H9 (cell line): ENCODE results near the gene ODF4. TPM values are rescaled to one million over a fixed set of nuclear protein-coding genes. Genes with fewer than 3 reads are reported as not detected.

Experiments
- DNase-seq: peaks from one replicate; pipeline ENCODE4 v3.0.0-alpha.2; 2017
- H2AFZ ChIP-seq: one replicate; pipeline ENCODE4 v1.6.1; 2013; ENCODE audit warnings: mild to moderate bottlenecking, low read length, control low read depth, moderate library complexity
- H2AK5ac ChIP-seq: 2 replicates; pipeline ENCODE4 v1.6.1; 2013; ENCODE audit warnings: low read length, control low read depth, mixed read lengths; ENCODE audit not compliant: insufficient read length
- H2BK120ac ChIP-seq: one replicate; pipeline ENCODE4 v1.6.1; 2013; ENCODE audit warnings: low read depth, mild to moderate bottlenecking, low read length, control low read depth, inconsistent platforms; ENCODE audit not compliant: poor library complexity, severe bottlenecking
- H2BK12ac ChIP-seq: 2 replicates; pipeline ENCODE4 v1.6.1; 2013; ENCODE audit warnings: low read length, control low read depth, mixed read lengths, low read depth; ENCODE audit not compliant: insufficient read length
- H2BK15ac ChIP-seq: 2 replicates; pipeline ENCODE4 v1.6.1; 2013; ENCODE audit warnings: low read depth, low read length, control low read depth
- H2BK20ac ChIP-seq: one replicate; pipeline ENCODE4 v1.6.1; 2013; ENCODE audit warnings: low read depth, mild to moderate bottlenecking, low read length, control low read depth, inconsistent platforms; ENCODE audit not compliant: poor library complexity, severe bottlenecking
- H2BK5ac ChIP-seq: 2 replicates; pipeline ENCODE4 v1.6.1; 2013; ENCODE audit warnings: low read length, control low read depth, mixed read lengths; ENCODE audit not compliant: insufficient read length
- H3K14ac ChIP-seq: 2 replicates; pipeline ENCODE4 v1.6.1; 2013; ENCODE audit warnings: low read length, control low read depth; ENCODE audit not compliant: insufficient read depth
- H3K18ac ChIP-seq: 2 replicates; pipeline ENCODE4 v1.6.1; 2013; ENCODE audit warnings: low read depth, mild to moderate bottlenecking, mixed read lengths, low read length, control low read depth; ENCODE audit not compliant: insufficient read length
- H3K23ac ChIP-seq: 2 replicates; pipeline ENCODE4 v1.6.1; 2013; ENCODE audit warnings: low read length, control low read depth, mixed read lengths, low read depth; ENCODE audit not compliant: insufficient read length
- H3K23me2 ChIP-seq: 2 replicates; pipeline ENCODE4 v1.6.1; 2013; ENCODE audit warnings: low read depth, mild to moderate bottlenecking, mixed read lengths, low read length, control low read depth; ENCODE audit not compliant: insufficient read length, poor library complexity, severe bottlenecking
- H3K27ac ChIP-seq: 2 replicates; pipeline ENCODE4 v1.5.1; 2013; ENCODE audit warnings: low read length, control low read depth, mixed read lengths, low read depth; ENCODE audit not compliant: insufficient read length
- H3K27me3 ChIP-seq: 2 replicates; pipeline ENCODE4 v1.6.1; 2013; ENCODE audit warnings: low read length, control low read depth, inconsistent platforms; ENCODE audit not compliant: insufficient read depth
- H3K4ac ChIP-seq: 2 replicates; pipeline ENCODE4 v1.6.1; 2013; ENCODE audit warnings: low read depth, mild to moderate bottlenecking, control low read depth, inconsistent platforms, low read length, moderate library complexity
- H3K4me1 ChIP-seq: 2 replicates; pipeline ENCODE4 v1.6.1; 2013; ENCODE audit warnings: low read length, control low read depth, inconsistent platforms; ENCODE audit not compliant: insufficient read depth
- H3K4me2 ChIP-seq: 2 replicates; pipeline ENCODE4 v1.6.1; 2013; ENCODE audit warnings: low read length, control low read depth, mixed read lengths; ENCODE audit not compliant: insufficient read length, insufficient read depth
- H3K56ac ChIP-seq: 2 replicates; pipeline ENCODE4 v1.6.1; 2013; ENCODE audit warnings: low read depth, mild to moderate bottlenecking, mixed read lengths, low read length, control low read depth; ENCODE audit not compliant: insufficient read length
- H3K79me1 ChIP-seq: 2 replicates; pipeline ENCODE4 v1.6.1; 2013; ENCODE audit warnings: low read depth, mild to moderate bottlenecking, moderate library complexity, low read length, control low read depth, inconsistent platforms; ENCODE audit not compliant: insufficient read depth, poor library complexity, severe bottlenecking
- H3K79me2 ChIP-seq: 2 replicates; pipeline ENCODE4 v1.6.1; 2013; ENCODE audit warnings: low read length, control low read depth, inconsistent platforms; ENCODE audit not compliant: insufficient read depth
- H3K9ac ChIP-seq: 2 replicates; pipeline ENCODE4 v1.6.1; 2013; ENCODE audit warnings: low read length, control low read depth, mixed read lengths; ENCODE audit not compliant: insufficient read length; ENCODE audit errors: extremely low read depth
- H3K9me3 ChIP-seq: one replicate; pipeline ENCODE4 v1.6.1; 2013; ENCODE audit warnings: low read depth, low read length, inconsistent platforms; ENCODE audit not compliant: control insufficient read depth
- H3T11ph ChIP-seq: one replicate; pipeline ENCODE4 v1.6.1; 2013; ENCODE audit warnings: mild to moderate bottlenecking, low read length, control low read depth, inconsistent platforms
- H4K20me1 ChIP-seq: one replicate; pipeline ENCODE4 v1.6.1; 2013; ENCODE audit not compliant: control insufficient read depth, insufficient read length, insufficient read depth
- H4K5ac ChIP-seq: 2 replicates; pipeline ENCODE4 v1.6.1; 2013; ENCODE audit warnings: low read depth, mild to moderate bottlenecking, mixed read lengths, low read length, control low read depth; ENCODE audit not compliant: insufficient read length
- H4K8ac ChIP-seq: replicated peaks from 2 replicates; pipeline ENCODE4 v1.6.1; 2013; ENCODE audit warnings: low read length, control low read depth, mixed read lengths, low read depth; ENCODE audit not compliant: insufficient read length
- H4K91ac ChIP-seq: 2 replicates; pipeline ENCODE4 v1.6.1; 2013; ENCODE audit warnings: low read depth, mild to moderate bottlenecking, moderate library complexity, mixed read lengths, low read length, control low read depth; ENCODE audit not compliant: insufficient read length
- H3K27ac Mint-ChIP-seq, 3 experiments: 2 replicates in 2 of 3; 3 replicates in 1 of 3; pipeline ENCODE4 v1.8.0; 2020 to 2021; ENCODE audit warnings: mixed read lengths in 3 of 3, mild to moderate bottlenecking in 1 of 3, moderate library complexity in 1 of 3
- H3K27me3 Mint-ChIP-seq: 2 replicates; pipeline ENCODE4 v1.8.0; 2021; ENCODE audit warnings: low read depth, mild to moderate bottlenecking, moderate library complexity, mixed read lengths
- H3K36me3 Mint-ChIP-seq, 3 experiments: 2 replicates in 2 of 3; 3 replicates in 1 of 3; pipeline ENCODE4 v1.8.0; 2020 to 2021; ENCODE audit warnings: low read depth in 3 of 3, mixed read lengths in 3 of 3; ENCODE audit not compliant: insufficient read depth in 1 of 3
- H3K4me1 Mint-ChIP-seq, 2 experiments: 2 replicates each; pipeline ENCODE4 v1.8.0; 2020; ENCODE audit warnings: mixed read lengths in 2 of 2
- H3K4me3 Mint-ChIP-seq, 2 experiments: 2 replicates in 1 of 2; 3 replicates in 1 of 2; pipeline ENCODE4 v1.8.0; 2020 to 2021; ENCODE audit warnings: mild to moderate bottlenecking in 2 of 2, mixed read lengths in 2 of 2, moderate library complexity in 1 of 2
- H3K9me3 Mint-ChIP-seq, 2 experiments: 2 replicates in 1 of 2; 3 replicates in 1 of 2; pipeline ENCODE4 v1.8.0; 2020; ENCODE audit warnings: mild to moderate bottlenecking in 2 of 2, mixed read lengths in 2 of 2, moderate library complexity in 1 of 2
- WGBS: extraction: QIAGEN DNeasy Blood & Tissue Kit; methylation state at CpG from one replicate; pipeline ENCODE4 v1.1.7; 2013; ENCODE audit warnings: missing lambda C conversion rate, low lambda C conversion rate, mixed read lengths; ENCODE audit not compliant: insufficient read length; ENCODE audit errors: extremely low coverage; 5-methylcytosine and 5-hydroxymethylcytosine counted together
- total RNA-seq: library from RNA; stranded (reverse); gene quantifications from 2 replicates; pipeline ENCODE4 v1.2.1, GENCODE V29; 2021
- TF ChIP-seq, protein P1 (sequence below): fragments of 200-600 bp; sonication (generic); conservative IDR thresholded peaks from 3 replicates; pipeline ENCODE4 v1.8.0; 2021; ENCODE audit warnings: antibody characterized with exemption, mild to moderate bottlenecking

ODF4 gene
- total RNA-seq, 1 experiment from 2014 or later = not detected

DNA sequence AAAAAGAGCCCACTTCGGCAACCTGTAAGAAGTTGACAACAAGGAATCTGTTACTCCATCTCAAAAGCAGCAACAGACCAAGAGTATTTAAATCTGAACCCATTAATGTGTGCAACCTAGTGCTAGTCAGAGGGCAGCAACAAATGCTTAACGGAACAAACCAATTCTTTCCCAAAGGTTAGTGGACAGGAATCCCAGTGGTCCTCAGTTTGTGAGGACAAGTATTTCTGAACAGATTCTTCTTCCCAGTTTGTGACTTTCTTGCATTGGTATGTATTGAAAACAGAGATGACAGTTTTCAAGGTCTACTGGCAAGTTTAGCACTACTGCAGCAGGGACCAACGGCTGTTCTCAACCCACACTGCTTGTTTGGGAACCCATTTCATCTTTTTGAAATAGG, 40.4 kb downstream of the ODF4 start:
- Histone ChIP-seq H2BK12ac (no peak overlapping the region), H3K9ac (no peak overlapping the region), H2BK20ac (no peak overlapping the region), H2BK15ac (no peak overlapping the region), H3K9me3 (no peaks in the 10 kb centered on the region), H2BK5ac (no peak overlapping the region), H3T11ph (no peak overlapping the region), H3K4me2 (peak overlapping the region; percentile 96), H3K18ac (no peak overlapping the region), H4K5ac (no peak overlapping the region), H3K23ac (no peak overlapping the region), H3K14ac (no peak overlapping the region), H2AFZ (no peak overlapping the region), H3K27ac (no peak overlapping the region), H3K79me1 (no peaks in the 10 kb centered on the region), H4K20me1 (no peaks in the 10 kb centered on the region), H2AK5ac (no peak overlapping the region), H4K8ac (no peak overlapping the region), H2BK120ac (no peak overlapping the region), H3K4me1 (peaks cover 3% of the 10 kb centered on the region), H3K23me2 (peaks cover 13% of the 10 kb centered on the region), H3K4ac (no peak overlapping the region), H3K56ac (no peak overlapping the region), H4K91ac (no peak overlapping the region), H3K27me3 (no peaks in the 10 kb centered on the region), H3K79me2 (peaks cover 11% of the 10 kb centered on the region; the same call in 1 of the 2 replicates)
- H3K4me3 Mint-ChIP-seq = peak overlapping the region; percentile 99 to 100; a peak in 4 of 5 replicates
- no CpG with 5 or more reads among the region's 3 CpGs for WGBS
- TF ChIP-seq, protein P1, sequence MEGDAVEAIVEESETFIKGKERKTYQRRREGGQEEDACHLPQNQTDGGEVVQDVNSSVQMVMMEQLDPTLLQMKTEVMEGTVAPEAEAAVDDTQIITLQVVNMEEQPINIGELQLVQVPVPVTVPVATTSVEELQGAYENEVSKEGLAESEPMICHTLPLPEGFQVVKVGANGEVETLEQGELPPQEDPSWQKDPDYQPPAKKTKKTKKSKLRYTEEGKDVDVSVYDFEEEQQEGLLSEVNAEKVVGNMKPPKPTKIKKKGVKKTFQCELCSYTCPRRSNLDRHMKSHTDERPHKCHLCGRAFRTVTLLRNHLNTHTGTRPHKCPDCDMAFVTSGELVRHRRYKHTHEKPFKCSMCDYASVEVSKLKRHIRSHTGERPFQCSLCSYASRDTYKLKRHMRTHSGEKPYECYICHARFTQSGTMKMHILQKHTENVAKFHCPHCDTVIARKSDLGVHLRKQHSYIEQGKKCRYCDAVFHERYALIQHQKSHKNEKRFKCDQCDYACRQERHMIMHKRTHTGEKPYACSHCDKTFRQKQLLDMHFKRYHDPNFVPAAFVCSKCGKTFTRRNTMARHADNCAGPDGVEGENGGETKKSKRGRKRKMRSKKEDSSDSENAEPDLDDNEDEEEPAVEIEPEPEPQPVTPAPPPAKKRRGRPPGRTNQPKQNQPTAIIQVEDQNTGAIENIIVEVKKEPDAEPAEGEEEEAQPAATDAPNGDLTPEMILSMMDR = no peak
- peaks cover 53 to 69% (median 68%) of the 10 kb centered on the region in 3 experiments for H3K36me3 Mint-ChIP-seq
- peak overlapping the region in 2 of 3 experiments; percentile 44 to 98; a peak in 3 of 7 replicates for H3K27ac Mint-ChIP-seq
- H3K9me3 Mint-ChIP-seq = no peaks in the 10 kb centered on the region; a peak in 1 of 5 replicates
- DNase-seq = no peak
- no peaks in the 10 kb centered on the region for H3K27me3 Mint-ChIP-seq
- peaks cover 47 to 64% of the 10 kb centered on the region in 2 experiments for H3K4me1 Mint-ChIP-seq
